Measurements from ENCODE around the gene C1orf226. TPM values are rescaled to one million over a fixed set of nuclear protein-coding genes. Genes with fewer than 3 reads are reported as not detected.

C1orf226 gene
- total and polyA plus RNA-seq, 9 of the 15 experiments (the other 6 are each of a cell fraction or from before 2014, with no cell fraction given), result 0.10 to 1.4 (median 0.47) TPM

GRCh38 chr1:162397039-162397448 is 15.5 kb downstream of the C1orf226 start (continued):
- TF ChIP-seq, protein P1, sequence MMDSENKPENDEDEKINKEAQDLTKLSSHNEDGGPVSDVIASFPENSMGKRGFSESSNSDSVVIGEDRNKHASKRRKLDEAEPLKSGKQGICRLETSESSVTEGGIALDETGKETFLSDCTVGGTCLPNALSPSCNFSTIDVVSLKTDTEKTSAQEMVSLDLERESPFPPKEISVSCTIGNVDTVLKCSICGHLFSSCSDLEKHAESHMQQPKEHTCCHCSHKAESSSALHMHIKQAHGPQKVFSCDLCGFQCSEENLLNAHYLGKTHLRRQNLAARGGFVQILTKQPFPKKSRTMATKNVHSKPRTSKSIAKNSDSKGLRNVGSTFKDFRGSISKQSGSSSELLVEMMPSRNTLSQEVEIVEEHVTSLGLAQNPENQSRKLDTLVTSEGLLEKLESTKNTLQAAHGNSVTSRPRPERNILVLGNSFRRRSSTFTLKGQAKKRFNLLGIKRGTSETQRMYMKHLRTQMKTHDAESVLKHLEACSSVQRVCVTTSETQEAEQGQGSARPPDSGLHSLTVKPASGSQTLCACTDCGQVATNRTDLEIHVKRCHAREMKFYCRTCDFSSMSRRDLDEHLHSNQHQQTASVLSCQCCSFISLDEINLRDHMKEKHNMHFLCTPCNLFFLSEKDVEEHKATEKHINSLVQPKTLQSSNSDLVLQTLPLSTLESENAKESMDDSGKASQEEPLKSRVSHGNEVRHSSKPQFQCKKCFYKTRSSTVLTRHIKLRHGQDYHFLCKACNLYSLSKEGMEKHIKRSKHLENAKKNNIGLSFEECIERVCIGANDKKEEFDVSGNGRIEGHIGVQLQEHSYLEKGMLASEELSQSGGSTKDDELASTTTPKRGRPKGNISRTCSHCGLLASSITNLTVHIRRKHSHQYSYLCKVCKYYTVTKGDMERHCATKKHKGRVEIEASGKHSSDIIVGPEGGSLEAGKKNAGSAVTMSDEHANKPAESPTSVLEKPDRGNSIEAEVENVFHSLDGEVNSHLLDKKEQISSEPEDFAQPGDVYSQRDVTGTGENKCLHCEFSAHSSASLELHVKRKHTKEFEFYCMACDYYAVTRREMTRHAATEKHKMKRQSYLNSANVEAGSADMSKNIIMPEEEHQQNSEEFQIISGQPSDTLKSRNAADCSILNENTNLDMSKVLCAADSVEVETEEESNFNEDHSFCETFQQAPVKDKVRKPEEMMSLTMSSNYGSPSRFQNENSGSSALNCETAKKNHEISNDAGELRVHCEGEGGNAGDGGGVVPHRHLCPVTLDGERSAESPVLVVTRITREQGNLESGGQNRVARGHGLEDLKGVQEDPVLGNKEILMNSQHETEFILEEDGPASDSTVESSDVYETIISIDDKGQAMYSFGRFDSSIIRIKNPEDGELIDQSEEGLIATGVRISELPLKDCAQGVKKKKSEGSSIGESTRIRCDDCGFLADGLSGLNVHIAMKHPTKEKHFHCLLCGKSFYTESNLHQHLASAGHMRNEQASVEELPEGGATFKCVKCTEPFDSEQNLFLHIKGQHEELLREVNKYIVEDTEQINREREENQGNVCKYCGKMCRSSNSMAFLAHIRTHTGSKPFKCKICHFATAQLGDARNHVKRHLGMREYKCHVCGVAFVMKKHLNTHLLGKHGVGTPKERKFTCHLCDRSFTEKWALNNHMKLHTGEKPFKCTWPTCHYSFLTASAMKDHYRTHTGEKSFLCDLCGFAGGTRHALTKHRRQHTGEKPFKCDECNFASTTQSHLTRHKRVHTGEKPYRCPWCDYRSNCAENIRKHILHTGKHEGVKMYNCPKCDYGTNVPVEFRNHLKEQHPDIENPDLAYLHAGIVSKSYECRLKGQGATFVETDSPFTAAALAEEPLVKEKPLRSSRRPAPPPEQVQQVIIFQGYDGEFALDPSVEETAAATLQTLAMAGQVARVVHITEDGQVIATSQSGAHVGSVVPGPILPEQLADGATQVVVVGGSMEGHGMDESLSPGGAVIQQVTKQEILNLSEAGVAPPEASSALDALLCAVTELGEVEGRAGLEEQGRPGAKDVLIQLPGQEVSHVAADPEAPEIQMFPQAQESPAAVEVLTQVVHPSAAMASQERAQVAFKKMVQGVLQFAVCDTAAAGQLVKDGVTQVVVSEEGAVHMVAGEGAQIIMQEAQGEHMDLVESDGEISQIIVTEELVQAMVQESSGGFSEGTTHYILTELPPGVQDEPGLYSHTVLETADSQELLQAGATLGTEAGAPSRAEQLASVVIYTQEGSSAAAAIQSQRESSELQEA (IDR thresholded peaks at IDR 0.05; ENCODE audit: low read depth), result no peak
- TF ChIP-seq TRIM25 (IDR thresholded peaks at IDR 0.05; ENCODE audit: borderline replicate concordance) (no peak), BMI1 (IDR thresholded peaks at IDR 0.05; ENCODE audit: low read length) (no peak), ZBTB40 (IDR thresholded peaks at IDR 0.05) (no peak), ZBTB40 (CRISPR knock-in tag; IDR thresholded peaks at IDR 0.05) (no peak), HNRNPUL1 (IDR thresholded peaks at IDR 0.05; ENCODE audit: low read length) (no peak), BDP1 (IDR thresholded peaks at IDR 0.05; ENCODE audit: insufficient read depth, insufficient read length) (no peak), NRF1 (conservative IDR thresholded peaks at IDR 0.05 in 1 of 2, IDR thresholded peaks at IDR 0.05 in 1 of 2) (no peak), ETV6 (IDR thresholded peaks at IDR 0.05; ENCODE audit: borderline replicate concordance in 1 of 2, low read depth in 2 of 2, low read length in 1 of 2) (no peak), ETV6 (CRISPR knock-in tag; IDR thresholded peaks at IDR 0.05; ENCODE audit: borderline replicate concordance) (no peak)
